Stimulated activated CD4-positive, alpha-beta T cell treated with anti-CD3 and anti-CD28 coated beads, Interleukin-4, amount 100 ng/mL, for 24 hours (primary cell): Measurements from ENCODE around the gene PRAMEF5.
"Not testable (repeated sequence)": the region's sequence is repeated elsewhere in the genome, so short reads cannot be mapped to it uniquely, and the experiment has no call there.

Experiments used
- DNase-seq: peaks from one replicate; pipeline ENCODE4 v3.0.0-alpha.2; 2020

Gene PRAMEF5

DNA sequence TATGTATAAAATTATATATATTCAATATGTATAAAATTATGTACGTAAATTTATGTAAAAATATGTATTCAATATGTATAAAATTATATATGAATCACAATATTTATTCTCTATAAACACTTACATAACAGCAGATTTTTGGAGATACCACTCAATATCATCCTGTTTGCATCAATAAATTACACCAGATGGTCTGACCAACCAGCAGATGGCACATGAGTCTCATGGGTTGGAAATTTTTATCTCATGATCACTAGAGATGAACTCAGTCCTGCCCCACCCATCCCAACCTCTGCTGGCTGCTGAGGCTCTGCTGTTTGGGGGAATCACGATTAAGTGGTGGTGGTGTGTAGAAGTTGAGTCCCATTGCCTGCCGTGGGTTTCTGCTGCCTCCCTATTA is 25.6 kb downstream of the PRAMEF5 start:
- DNase-seq: not testable (repeated sequence)

DNA sequence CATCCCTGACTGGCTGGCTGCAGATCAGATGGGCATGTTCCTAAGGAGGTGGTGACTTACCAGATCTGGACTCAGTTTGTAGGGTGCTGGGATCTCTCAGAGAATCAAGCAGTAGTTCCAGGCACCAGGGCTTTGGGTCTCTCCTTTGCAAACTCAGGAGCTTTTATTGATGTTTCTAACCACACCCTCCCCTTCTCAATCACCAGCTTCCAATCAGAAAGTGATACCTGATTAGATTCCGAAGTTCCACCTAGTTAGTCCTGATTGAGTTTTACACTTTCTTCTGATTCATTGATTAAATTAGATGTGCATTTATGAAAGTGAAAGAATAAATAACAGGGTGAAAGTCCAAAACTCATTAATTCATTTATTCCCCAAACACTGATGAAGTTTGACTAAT is 31.0 kb downstream of the PRAMEF5 start, which contains the start of gene PRAMEF8:
PRAMEF8 (minus strand) TSS at position 101 of the 400 bp plus-strand sequence. CDS start 1,046 bp downstream, outside the sequence.
- DNase-seq: not testable (repeated sequence)

DNA sequence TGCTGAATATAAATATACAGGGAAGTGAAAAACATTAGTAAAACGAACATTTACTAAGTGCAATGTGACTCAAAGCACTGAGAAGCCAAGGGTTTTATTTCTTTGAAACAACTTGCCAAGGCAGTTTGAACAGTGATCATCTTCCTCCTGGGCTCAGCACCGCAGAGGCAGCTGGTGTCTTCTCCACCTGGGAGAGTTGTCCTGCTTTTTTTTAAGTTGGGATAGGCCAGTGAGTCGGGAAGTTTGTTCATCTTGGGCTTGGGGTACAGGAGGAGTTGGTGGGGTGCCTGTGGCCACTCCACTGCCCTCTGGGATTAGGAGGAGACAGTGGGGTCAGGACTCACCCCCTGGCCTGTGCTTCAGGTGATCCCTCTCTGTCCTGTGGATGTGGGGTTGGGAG is 35.0 kb downstream of the PRAMEF5 start:
- not testable (repeated sequence) for DNase-seq

DNA sequence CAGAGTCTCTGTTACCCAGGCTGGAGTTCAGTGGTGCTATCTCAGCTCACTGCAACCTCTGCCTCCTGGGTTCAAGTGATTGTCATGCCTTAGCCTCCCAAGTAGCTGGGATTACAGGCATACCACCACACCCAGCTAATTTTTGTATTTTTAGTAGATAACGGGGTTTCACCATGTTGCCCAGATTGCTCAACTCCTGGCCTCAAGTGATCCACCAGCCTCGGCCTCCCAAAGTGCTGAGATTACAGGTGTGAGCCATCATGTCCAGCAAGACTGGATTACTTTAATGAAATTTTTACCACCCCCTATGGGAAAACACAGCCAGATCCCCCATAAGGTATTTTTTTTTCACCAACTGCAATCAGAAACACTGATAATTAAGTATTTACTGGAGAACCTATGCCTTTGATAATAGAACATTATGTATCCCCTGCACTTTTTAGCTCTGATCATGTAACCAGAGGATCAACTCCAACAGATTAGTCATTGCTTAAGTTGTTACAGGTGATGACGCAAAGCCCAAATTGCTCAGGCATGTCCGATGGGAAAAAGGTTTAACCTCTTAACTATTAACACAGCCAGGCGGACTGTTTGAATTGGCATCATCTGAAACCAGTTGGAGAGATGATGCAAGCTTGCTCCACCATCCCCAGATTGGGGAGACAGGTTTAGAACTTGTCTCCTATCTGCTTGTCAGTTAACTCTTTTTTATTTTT is 43.4 kb downstream of the PRAMEF5 start:
- not testable (repeated sequence) for DNase-seq

DNA sequence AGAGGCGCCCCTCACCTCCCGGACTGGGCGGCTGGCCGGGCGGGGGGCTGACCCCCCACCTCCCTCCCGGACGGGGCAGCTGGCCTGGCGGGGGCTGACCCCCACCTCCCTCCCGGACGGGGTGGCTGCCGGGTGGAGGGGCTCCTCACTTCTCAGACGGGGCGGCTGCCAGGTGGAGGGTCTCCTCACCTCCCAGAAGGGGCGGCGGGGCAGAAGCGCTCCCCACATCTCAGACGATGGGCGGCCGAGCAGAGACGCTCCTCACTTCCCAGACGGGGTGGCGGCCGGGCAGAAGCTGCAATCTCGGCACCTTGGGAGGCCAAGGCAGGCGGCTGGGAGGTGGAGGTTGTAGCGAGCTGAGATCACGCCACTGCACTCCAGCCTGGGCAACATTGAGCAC is 44.7 kb downstream of the PRAMEF5 start:
- DNase-seq: not testable (repeated sequence)

DNA sequence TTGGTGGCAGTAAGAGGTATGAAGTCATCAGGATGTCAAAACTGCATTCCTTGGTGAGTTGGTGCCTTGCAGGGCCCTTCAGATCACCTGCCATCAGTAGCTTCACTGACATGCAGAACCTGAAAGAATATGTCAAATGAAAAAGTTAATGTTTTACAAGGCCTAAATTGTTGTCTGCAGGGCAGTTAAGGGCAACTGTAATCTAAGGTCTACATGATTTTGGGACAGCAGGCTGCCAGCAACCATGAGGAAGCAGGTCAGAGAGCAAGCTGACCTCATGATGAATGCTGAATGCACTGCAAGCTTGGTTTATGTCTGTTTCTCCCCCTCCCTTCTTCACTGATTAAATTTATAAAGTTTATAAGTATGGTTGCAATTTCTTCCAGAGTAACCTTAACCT is 48.2 kb downstream of the PRAMEF5 start:
- not testable (repeated sequence) for DNase-seq

DNA sequence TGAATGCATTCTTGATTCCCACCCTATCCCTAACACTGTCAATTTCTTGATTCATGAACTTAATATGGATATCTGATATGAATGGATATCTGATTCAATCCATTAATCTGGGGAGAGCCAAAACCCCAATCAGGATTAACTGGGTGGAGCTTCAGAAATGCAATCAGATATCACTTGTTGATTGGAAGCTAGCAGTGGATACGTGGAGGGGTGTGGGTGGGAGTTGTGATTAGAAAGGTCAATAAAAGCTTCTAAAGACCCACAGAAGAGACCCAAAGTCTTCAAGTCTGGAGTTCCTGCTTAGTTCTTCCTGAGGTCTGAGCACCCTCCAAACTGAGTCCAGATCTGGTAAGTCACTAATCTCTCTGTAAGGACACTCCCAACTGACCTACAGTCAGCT is 49.2 kb downstream of the PRAMEF5 start, which contains the start of gene PRAMEF33:
PRAMEF33 (plus strand) TSS at position 301 of the 400 bp plus-strand sequence. CDS start 2,416 bp downstream, outside the sequence.
- not testable (repeated sequence) for DNase-seq
